GM21786 (cell line): ENCODE measurements around the gene NCAM2.

Source experiments
- ATAC-seq: cut with Tn5 transposase; IDR thresholded peaks from one replicate; pipeline ENCODE4 v1.9.1; 2021; ENCODE audit not compliant: unreplicated experiment

The NCAM2 gene

DNA sequence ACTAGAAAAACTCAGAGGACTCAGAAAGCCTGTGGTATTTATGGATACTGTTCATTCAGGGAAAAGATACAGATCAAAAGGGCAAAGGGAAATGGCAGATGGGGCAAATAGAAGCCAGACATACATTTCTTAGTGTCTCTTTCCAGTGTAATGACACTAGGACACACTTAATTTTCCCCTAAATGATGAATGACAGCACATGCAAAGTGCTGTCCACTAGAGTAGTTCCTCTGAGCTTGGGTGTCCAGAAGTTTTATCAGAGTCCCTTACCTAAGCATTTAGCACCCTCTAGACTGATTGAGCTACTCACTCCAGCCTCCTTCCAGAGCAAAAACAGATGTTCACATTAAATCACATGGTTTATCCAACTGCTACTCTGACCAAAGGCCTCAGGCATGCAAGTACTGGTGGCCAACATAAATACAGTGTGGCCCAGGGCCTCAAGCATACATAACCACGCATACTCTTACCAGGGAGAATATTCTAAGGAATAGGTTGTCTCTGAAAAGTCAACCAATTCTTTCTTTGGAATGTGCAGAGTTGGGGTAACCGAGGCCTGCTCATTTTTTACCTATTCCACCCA lies 166.9 kb downstream of the NCAM2 start:
- ATAC-seq, result no peak

DNA sequence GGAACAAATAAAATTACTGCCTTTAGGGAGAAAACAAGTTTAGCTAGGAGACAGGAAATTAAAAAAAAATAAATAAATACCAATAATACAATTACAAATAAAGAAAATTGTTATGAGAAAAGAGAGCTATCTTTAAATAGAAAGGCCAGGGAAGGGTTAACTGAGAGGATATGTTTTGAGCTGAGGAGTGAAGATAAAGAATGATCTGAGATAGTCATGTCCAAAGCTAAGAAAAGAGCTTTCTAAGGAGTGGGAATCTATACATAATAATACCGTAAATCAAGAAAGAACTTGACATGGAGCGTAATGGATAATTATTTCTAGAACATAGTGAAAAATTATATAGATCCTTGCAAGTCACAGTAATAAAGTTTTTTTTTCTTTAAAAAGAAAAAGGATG lies 176.5 kb downstream of the NCAM2 start:
- no peak for ATAC-seq

DNA sequence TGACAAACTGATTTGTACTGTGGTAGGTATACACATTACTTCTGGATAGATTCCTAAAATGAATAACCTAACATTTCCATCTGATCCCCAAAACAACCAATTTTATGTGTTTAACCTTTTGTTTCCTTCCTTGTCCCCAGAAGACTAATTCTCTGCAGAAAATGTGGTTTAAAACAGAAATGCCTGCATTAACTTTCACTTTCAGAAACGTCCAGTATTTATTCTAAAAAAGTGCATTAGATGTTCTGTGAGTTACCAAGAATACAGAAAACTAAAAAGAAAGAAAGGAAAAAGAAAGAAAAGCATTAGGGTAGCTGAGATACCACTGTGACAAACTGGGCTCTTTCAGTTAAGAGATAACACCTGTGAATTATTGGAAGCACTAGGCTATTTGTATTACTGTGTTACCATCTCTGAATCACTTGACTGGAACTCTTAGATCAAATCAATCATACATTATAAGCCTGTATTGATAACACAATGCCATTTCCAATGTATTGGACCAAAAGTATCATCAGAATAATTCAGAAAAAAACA lies 177.7 kb downstream of the NCAM2 start:
- no peak for ATAC-seq

DNA sequence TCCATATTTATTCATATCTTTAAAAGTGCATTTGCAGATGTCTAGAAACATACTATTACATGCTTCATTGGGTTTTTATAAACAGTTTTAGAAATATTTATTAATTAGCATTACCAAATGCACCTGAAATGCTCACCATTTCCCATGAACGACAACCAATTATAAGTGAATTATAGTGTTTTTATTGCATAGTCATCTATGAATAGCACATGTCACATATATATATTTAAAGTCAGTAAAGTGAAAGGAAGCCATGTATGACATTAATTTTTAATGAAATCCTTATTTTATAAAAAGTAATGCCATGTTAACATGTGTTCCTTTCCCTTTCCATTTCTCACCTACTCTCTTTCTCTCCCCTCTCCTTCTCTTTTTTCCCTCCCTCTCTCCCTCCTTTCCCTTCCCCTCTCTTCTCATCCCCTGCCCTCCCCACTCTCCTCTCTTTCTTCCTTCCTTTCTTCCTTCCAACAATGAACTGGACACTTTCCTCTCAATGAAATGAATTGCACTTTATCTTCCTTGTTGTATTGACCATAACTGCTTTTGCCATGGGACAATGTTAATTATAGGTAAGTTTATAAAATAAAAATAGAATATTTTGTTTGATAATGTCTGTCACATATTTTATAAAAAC lies 179.3 kb downstream of the NCAM2 start:
- no peak for ATAC-seq

DNA sequence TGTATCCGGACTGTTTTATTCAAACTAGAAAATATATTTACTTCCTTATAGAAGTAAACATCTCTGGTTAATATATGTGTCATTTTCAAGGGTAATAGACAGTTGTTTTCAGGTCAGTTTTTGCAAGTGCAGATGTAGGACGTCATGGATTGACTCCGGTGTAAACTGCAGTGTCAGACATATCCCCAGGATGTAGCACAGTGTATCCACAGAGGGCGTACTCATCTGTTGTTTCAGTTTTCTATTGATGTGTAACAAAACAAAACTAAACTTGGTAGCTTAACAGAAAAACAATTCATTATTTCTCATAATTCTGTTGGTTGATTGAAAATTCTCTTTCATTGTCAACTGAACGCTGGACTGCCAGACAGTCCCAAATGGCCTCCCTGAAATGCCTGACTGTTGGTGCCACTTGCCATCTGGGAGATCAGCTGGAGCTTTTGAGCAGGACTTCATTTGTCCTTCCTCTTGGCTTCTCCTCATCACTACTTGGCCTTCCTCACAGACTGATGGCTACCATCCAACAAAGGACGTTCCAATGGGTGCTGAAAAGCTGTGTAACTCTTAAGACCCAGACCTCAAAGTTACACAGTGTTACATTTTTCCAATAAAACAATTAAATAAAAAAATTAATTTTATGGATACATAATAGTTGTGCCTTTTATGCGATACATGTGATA lies 181.6 kb downstream of the NCAM2 start:
- no peak for ATAC-seq

DNA sequence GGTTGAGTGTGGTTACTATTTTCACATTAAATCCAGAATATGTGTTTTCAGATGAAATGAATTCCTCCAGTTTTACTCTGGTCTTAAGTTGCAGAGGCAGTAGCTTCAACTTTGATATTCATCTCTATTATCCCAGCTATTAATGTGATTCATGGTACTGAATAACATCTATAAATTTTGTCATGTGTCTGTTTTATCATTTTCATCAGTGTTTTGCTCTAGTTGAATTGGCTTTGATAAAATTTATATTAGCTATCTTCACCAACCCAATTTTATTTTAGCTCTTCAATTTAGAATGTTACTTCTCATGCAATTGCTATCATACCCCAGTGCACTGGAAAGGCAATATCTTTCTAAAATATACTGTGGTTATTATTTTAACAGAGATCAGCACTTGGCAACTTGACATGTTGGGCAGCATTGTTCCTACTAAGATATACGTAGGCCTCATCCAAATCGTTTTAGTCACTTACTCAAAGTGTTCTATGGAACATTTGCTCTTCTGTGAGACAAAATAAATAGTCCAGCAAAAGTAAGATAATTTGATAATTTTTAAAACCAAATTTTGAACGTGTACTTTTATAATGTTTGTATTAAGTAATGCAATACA lies 184.3 kb downstream of the NCAM2 start:
- no peak for ATAC-seq

DNA sequence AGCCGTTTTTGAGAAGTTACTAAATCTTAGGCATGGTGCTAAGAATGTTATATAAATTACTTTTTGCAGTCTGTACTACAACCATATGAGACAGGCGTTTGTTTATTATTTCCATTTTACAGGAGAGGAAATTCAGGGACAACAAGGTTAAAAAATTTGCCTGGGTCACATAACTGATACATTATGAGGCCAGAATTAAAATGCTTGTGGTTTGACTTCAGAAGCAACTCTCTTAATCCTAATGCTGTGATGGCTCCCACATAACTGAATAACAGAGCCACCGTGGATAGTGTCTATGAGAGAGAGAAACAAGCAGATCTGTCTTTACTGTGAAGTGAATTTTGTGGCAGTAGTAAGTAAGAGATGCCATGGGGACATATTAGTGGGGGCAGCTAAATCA lies 184.9 kb downstream of the NCAM2 start:
- ATAC-seq, result no peak

DNA sequence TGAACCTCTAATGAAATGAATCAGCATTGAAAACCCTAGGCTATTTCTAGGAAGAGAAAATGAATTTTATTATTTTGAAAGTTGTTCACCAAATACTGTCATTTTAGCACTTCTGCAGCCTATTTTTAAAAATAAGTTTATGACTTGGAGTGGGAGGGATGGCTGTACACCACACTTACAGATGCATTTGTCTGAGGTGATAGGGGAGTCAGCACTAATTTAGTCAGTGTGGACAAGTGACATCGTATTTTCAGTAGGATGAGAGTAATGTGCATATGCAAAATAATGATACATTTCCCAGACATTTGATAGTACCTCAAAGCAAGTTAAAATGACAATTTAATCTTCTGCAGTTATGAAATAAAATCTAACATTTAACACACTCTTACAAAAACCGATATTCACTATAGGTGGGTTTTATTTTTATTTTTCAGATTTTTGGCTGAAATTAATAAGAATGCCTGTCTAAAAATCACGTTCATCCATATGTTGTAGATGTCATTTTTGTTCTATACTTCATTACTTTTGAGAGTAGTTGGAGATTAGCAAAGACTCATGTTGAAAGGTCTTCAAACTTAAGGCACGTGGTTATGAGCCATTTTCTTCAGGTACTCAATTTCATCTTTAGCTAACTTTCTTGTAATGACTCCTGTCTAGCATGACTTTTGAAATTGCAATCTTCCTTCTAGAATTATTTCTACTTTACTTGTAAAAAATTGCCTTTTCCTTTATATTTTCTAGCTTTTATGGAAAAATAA lies 186.7 kb downstream of the NCAM2 start:
- ATAC-seq, result no peak

DNA sequence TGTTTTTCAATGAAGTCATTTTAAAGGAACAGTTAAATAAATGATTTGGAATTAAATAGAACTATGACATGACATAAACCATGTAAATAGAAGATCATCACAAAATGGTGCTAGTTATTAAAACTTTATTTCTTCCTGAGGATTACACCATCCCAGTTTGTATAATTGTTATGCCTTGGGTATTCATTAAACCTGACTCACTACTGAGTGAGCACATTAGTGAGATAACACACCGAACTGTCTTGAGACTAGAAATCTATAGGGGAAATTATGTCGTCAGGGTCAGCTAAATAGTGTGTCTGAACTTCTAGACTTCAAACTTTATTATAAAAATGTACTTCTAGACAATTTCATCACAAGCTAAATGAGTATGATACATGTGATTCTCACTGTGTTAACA lies 189.4 kb downstream of the NCAM2 start:
- no peak for ATAC-seq

DNA sequence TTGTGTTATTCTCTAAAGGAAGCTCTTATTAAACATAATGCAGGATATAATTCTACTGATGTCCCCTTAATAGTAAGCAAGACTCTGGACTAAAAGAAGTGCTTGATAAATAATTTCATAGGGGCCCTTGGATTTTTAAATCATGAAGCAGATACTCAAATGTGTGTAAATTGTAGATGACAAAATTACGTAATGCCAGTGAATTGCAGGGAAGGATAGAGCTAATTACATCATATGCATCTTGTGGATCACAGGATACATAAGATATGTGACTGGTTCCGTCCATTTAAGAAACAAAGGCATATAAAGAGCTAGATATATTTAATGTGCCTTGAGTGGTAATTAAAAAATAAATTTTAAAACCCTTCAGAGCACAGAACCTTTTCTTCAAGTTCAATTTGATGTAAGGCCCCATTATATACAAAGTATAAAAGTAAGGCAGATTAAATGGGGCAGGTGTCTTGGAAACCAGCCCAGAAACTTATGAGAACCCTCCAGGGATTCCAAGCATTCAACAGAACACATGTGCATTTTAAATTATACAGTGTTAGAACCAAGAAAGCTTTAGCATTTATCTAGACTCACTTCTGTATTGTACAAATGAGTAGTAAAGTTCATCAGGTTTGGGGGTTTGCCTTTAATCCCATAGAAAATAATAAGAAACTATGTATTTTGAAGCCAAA lies 190.4 kb downstream of the NCAM2 start:
- ATAC-seq, result no peak

DNA sequence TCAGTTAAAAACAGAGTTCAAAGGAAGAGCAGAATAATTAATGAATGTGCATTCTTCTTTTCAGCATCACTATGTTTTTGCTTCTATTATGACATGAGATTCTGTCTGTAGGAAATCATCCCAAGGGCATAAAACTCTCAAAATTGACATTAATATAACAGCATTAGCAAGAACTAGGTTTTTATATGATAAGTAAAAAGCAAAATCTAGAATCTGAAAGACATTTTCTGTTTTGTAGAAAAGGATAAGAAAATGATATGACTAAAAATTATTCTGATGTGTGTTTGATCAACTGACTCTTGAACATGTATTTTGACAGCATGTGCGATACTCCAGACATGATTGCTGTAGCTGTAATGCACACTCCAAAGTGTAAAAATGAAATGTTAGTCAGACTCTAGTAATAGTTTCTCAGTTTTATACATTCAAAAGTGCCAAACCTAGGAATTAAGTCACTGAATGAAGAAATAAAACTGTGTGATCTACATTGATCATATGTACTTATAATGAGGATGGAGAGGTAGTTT lies 197.3 kb downstream of the NCAM2 start:
- no peak for ATAC-seq

DNA sequence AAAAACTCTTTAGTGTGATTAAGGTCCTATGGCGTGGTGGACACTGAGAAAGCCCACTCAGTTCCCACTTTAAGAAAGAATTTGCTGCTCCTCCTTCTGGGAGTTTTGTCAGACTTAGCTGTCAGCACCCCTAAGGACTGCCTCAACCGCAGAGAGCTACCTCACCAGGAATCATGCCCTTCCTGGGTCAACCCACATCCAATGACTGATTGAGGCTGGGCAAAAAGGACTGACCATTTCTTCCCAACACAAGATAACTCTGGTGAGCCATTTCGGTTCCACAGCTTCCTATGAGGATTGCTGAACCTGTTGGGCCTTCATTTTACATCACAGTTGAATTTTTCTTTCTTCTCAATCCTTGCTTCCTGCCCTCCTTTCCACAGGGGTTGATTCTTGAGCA lies 197.9 kb downstream of the NCAM2 start:
- no peak for ATAC-seq

DNA sequence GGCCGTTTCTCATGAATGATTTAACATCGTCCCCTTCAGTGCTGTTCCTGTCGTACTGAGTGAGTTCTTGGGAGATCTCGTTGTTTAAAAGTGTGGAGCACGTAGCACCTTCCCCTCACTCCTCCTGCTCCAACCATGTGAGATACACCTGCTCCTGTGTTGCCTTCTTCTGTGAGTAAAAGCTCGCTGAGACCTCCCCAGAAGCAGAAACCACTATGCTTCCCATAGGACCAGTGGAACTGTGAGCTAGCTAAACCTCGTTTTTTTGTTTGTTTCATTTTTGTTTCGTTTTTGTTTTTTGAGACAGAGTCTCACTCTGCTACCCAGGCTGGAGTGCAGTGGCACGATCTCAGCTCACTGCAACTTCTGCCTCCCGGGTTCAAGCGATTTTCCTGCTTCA lies 198.6 kb downstream of the NCAM2 start:
- no peak for ATAC-seq

DNA sequence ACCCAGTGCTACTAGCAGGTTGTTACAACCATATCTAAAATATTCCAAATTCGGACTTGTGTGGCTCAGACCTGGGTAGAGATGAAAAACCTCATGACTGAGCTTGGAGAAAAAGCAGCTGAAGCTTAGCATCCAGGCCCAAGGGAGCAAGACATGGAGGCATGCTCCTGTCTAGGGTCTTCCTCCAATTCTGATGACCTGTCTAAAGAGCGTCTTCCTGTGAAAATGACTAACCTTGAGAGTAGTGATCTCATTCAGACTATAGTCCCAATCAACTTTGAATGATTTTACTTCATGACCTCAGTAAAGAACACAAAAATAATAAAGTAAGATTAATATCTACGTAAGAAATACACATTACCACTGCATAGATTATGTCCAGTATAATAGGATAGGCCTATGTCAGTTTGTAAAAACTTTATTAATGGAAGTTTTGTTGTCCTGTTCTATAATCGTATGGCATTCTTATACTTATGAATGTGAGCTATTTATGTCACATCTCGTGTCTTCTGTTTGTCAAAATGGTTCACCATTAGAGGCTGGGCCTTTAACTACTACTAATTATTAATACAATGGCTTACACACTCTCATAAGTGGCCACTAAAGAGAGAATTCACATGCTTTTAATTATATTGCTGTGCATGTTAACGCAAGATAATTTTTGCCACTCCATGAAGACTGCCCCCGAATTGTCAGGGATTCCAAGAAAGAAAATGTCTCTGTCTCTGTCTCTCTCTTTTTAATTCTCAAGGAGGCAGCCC lies 201.3 kb downstream of the NCAM2 start:
- no peak for ATAC-seq

DNA sequence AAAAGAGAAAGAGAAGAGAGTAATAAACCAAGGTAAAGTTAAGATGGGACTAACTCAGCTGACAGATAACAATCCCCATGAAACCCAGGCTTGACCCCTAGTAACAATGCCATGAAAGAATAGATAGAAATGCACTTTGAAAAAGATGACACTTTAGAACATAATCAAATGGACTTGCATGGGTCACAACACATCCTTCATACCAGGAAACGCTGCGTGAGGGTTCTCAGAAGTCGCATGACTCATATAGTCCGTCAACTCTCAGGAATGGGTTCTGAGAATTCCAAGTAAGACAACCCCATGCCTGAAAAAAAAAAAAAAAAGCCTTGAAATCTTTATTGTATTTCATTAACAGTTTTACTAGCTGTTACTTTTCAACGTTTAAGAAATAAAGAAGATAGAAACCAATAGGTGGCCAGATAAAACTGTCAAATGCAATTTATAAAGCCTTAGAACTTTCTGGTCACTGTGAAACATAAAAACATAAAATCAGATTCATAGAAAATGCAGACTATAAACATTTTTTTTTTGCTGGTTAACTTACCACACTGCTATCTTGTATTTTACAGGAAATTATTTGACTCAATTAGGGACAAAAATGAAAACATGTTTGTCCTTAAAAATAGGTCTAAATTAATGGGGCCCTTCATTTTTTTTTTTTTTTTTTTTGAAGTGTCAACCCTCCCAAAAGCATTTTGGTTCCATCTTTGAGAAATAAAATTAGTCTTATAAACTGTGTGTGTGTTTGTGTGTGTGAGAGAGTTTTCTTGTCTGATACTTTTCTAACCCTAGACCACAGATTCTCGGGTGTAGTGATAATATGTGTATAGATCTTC lies 202.1 kb downstream of the NCAM2 start:
- ATAC-seq, result no peak

DNA sequence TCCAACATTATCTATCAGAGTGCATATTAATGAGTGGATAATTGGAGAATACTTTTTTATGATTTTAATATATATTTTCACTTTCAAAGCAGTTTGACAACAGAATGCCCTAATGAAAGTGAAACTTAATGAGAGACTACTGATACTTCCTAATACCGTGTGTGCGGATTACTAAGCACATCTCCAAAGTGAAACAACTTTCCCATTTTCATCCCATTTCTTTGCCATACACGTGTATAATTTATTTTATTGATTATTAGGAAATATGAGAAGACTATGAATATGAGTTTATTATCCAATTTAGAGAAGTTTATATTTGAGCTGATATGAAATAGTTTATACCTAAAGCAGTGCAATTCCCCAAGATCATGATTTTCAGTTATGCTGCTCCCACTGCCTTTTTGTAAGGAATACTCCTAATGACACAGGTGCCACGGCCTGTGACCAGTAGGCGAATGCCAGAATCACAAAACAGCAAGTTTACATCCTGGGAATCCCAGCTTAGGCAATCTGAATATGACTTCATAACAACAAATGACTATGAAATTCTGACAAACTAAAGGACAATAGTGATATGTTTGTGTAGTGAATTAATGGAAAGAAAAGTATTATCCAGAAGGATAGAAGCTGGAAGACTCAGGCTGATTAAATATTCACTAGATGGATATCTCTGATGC lies 202.9 kb downstream of the NCAM2 start:
- ATAC-seq, result no peak

DNA sequence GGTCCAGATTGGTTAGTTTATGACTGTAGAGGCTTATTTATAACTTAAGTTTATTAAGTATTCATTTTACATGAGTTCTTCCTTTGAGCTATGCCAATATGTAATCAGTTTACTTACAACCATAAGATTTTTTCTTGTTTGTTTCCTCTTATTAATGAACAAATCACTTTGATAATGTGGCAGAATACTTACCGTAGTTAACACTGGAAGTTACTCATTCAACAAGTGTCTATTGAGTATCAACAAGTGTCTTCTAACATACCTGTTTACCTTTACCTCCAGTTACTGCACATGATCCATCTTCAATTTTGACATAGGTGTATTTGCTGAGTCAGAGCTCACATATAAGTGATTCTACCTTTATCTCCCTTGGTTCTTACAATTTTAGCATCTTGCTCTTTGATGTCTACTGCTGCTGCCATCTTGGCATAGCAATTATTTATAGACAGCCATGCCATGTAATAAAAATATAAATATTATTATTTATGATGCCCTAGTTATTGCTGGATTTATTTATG lies 205.7 kb downstream of the NCAM2 start:
- no peak for ATAC-seq

DNA sequence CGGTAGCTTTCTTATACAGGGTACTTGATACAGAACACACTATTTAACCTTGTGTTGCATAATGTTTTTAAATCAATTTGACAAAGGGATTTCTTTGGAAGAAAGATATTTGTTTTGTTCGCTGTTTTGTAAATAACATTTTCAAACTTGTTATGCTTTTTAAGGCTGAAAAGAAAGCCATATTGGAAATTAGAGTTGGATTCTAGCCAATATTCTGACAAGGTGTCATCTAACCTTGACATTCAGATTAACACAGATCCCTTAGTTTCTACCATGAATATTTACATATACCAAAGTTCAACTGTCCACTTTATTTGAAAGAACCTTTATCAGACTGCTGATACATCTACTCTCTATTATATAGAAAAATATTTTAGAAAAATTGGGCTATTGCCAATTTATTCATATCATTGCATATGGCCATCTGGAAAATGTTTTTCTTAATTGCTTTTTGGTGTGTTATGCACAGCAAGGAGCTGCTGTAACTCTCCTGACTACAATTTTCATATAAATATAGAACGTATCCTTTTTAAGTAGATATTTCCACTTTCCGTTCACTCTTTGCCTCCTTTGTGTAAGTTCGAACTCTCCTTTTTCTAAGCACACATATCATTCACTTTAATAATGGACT lies 206.3 kb downstream of the NCAM2 start:
- no peak for ATAC-seq
